Thyroid gland (tissue), 4 donors: ENCODE measurements around the gene DDX46. TPM values are rescaled to one million over a fixed set of nuclear protein-coding genes. Genes with fewer than 3 reads are reported as not detected.

ENCODE experiments used
- DNase-seq, 2 donors: peaks; one replicate each; pipeline ENCODE4 v3.0.0-alpha.2; 2019
- H3K27ac ChIP-seq, 3 donors: fragments of 200-600 bp; sonication (generic); 1 replicate in 2 of 3; 2 replicates in 1 of 3; pipeline ENCODE4 v1.5.1; 2016 to 2019; ENCODE audit warnings: mild to moderate bottlenecking in 1 of 3, moderate library complexity in 1 of 3
- H3K27me3 ChIP-seq: fragments of 200-600 bp; sonication (generic); one replicate; pipeline ENCODE4 v1.5.1; 2019
- H3K36me3 ChIP-seq, 2 donors: fragments of 200-600 bp; sonication (generic); one replicate each; pipeline ENCODE4 v1.5.1; 2016 to 2019
- H3K4me1 ChIP-seq, 2 donors: fragments of 200-600 bp; sonication (generic); one replicate each; pipeline ENCODE4 v1.5.1; 2017 to 2019
- H3K4me3 ChIP-seq, 3 donors: fragments of 200-600 bp; sonication (generic); replicated peaks in 1 of 3; 1 replicate in 2 of 3; 2 replicates in 1 of 3; pipeline ENCODE4 v1.5.1; 2016; ENCODE audit warnings: mild to moderate bottlenecking in 1 of 3
- H3K9me3 ChIP-seq: fragments of 200-600 bp; sonication (generic); one replicate; pipeline ENCODE4 v1.5.1; 2017
- POLR2A ChIP-seq, 2 donors: fragments of 450-650 bp; IDR thresholded peaks; one replicate each; pipeline ENCODE4 v1.6.1; 2017; ENCODE audit warnings: antibody characterized with exemption in 2 of 2, mild to moderate bottlenecking in 2 of 2, moderate library complexity in 1 of 2
- WGBS, 2 donors: methylation state at CpG; one replicate each; pipeline ENCODE4 v1.1.5; 2017; 5-methylcytosine and 5-hydroxymethylcytosine counted together
- intact Hi-C: fragments of 100-400 bp; cut with DNase I; formaldehyde crosslinking; loops from one replicate; pipeline ENCODE4 v1.15.1; 2023
- small RNA-seq: library from RNA; depleted of rRNA; stranded (forward); fragments of <200 nt; gene quantifications from one replicate; pipeline ENCODE3, GENCODE V24; 2016
- total RNA-seq, 4 donors: library from RNA; depleted of rRNA; stranded (reverse); fragments of >200 nt; gene quantifications; one replicate each; pipeline ENCODE4 v1.2.3, GENCODE V29; 2016
- TF ChIP-seq, protein P1 (sequence below), 6 experiments: fragments of 200-600 bp in 3 of 6; fragments of 450-650 bp in 3 of 6; sonication (generic) in 3 of 6; IDR thresholded peaks; one replicate each; pipeline ENCODE4 v1.5.1; 2016 to 2019; ENCODE audit warnings: antibody characterized with exemption in 6 of 6, mild to moderate bottlenecking in 2 of 6, inconsistent platforms in 1 of 6, moderate library complexity in 1 of 6

Gene DDX46
- total RNA-seq, 4 donors from 2014 or later: 37.3 to 97.0 (median 63.6) TPM

DNA sequence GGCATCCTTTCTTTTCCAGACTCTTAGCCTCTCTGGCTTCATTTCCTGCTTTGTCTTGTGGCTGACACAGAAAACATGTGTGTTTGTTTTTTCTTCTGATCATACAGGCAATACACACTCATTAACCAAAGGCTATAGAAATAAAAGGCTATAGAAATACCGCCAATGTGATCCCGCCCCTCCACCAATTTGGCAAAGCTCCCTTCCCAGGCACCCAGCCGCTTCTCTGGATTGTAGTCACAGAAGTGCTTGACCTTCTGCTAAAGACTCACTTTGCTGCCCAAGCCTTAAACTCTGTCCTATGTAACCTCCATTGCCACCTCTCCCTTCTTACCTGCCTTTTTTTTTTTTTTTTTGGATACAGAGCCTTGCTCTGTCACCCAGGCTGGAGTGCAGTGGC is 120.9 kb downstream of the DDX46 start:
- TF ChIP-seq POLR2A (IDR thresholded peaks at IDR 0.05): no peak
- TF ChIP-seq, protein P1, sequence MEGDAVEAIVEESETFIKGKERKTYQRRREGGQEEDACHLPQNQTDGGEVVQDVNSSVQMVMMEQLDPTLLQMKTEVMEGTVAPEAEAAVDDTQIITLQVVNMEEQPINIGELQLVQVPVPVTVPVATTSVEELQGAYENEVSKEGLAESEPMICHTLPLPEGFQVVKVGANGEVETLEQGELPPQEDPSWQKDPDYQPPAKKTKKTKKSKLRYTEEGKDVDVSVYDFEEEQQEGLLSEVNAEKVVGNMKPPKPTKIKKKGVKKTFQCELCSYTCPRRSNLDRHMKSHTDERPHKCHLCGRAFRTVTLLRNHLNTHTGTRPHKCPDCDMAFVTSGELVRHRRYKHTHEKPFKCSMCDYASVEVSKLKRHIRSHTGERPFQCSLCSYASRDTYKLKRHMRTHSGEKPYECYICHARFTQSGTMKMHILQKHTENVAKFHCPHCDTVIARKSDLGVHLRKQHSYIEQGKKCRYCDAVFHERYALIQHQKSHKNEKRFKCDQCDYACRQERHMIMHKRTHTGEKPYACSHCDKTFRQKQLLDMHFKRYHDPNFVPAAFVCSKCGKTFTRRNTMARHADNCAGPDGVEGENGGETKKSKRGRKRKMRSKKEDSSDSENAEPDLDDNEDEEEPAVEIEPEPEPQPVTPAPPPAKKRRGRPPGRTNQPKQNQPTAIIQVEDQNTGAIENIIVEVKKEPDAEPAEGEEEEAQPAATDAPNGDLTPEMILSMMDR (IDR thresholded peaks at IDR 0.05): no peak
- intact Hi-C loops: no loop called here
- Histone ChIP-seq H3K27me3 (no peaks in the 10 kb centered on the region), H3K4me3 (no peak overlapping the region), H3K27ac (peak overlapping the region; percentile 70 to 79 (median 77)), H3K9me3 (no peaks in the 10 kb centered on the region), H3K36me3 (no peaks in the 10 kb centered on the region), H3K4me1 (peaks cover 34 to 64% of the 10 kb centered on the region in 2 donors)
- WGBS, 2 donors: 17 to 42% methylated on average over 3 of the region's 3 CpGs
- DNase-seq: peak; percentile 71 to 72

Small RNAs within 50 kb of the gene (small RNA-seq; reads per million reads assigned to genes)
- not detected for gene RNU6-757P

Other genes with a start within 250 kb of the DDX46 start
- 100 to 1,000 TPM in 1 of 4 donors, 10 to 100 TPM in 3; 51.7 to 116 (median 76.6) TPM for gene JADE2, start 233.1 kb upstream of the DDX46 start, total RNA-seq
- gene SAR1B, start 126.0 kb upstream of the DDX46 start, total RNA-seq: 10 to 100 TPM; 45.3 to 69.2 (median 53.8) TPM
- gene SEC24A, start 110.0 kb upstream of the DDX46 start, total RNA-seq: 10 to 100 TPM; 31.7 to 40.3 (median 33.5) TPM
- 10 to 100 TPM; 20.7 to 64.9 (median 29.3) TPM for gene CAMLG, start 20.2 kb upstream of the DDX46 start, total RNA-seq
- 10 to 100 TPM; 52.5 to 66.6 (median 61.0) TPM for gene C5orf24, start 87.2 kb downstream of the DDX46 start, total RNA-seq
- gene TXNDC15, start 115.6 kb downstream of the DDX46 start, total RNA-seq: 100 to 1,000 TPM; 133 to 183 (median 153) TPM
- 10 to 100 TPM; 12.6 to 24.4 (median 17.7) TPM for gene PCBD2, start 146.4 kb downstream of the DDX46 start, total RNA-seq
- gene CATSPER3, start 209.1 kb downstream of the DDX46 start, total RNA-seq: under 1 TPM in 1 of 4 donors, not detected in 3; 0.56 TPM